EL (cell line): ENCODE results near the gene VN1R4.
"Not testable (repeated sequence)": the region's sequence is repeated elsewhere in the genome, so short reads cannot be mapped to it uniquely, and the experiment has no call there.

Source experiments
- DNase-seq: peaks from one replicate; pipeline ENCODE4 v3.0.0-alpha.2; 2016

Gene VN1R4, protein sequence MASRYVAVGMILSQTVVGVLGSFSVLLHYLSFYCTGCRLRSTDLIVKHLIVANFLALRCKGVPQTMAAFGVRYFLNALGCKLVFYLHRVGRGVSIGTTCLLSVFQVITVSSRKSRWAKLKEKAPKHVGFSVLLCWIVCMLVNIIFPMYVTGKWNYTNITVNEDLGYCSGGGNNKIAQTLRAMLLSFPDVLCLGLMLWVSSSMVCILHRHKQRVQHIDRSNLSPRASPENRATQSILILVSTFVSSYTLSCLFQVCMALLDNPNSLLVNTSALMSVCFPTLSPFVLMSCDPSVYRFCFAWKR

DNA sequence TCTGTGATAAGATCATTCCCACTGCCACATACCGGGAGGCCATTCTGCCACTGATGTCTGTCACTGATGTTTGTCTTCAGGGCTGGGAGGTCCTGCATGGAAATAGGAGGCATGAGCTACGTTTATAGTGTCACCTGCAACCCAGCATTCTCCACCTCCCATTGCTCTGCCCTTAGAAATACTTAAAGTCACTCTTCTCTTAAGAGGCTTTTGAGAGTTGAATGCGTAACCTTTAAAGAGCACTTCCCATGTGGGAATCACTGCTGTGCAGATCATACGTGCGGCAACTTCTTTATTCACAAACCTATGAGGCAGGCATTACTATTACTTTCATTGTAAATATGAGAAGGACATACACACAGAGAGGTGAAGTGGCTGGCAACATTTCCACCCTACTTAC lies at the start of gene VN1R4:
Gene VN1R4 (minus strand): TSS at position 101 of the 400 bp plus-strand sequence. CDS start 58 bp downstream, at position 43.
- not testable (repeated sequence) for DNase-seq

DNA sequence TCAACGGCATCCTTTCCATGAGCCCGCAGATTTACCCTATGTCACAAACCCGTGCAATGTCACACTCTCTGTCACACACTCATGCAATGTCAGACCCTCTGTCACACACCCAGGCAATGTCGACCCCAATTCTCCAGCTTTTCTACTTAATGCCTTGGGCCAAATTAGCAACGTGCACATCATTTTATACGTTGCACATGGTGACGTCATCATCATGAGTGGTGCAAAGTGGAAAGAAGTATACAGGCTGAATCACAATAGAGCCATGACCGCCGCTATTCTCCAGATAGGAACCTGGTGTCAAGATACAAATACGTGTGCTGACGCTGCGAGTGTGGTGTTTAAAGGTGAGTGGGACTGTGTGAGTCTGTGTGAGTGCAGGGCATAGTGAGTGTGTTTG lies 44.4 kb upstream of the VN1R4 start:
- DNase-seq: no peak

DNA sequence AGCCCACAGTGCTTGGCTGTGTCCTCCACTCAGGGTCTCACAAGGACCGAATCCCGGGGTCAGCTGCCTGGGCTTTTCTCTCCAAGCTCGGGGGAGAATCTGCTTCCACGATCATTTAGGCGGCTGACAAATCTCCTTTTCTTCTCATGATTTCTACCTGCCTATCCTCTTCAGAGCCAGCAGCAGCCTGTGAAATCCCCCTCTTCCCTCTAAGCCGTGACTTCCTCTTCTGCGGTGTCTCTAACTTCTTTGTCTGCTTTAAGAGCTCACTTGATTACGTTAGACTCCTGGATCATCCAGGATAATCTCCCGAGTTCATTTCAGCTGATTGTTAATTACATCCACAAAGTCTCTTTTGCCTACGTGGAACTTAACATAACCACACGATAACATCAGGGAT lies 43.5 kb upstream of the VN1R4 start:
- no peak for DNase-seq

DNA sequence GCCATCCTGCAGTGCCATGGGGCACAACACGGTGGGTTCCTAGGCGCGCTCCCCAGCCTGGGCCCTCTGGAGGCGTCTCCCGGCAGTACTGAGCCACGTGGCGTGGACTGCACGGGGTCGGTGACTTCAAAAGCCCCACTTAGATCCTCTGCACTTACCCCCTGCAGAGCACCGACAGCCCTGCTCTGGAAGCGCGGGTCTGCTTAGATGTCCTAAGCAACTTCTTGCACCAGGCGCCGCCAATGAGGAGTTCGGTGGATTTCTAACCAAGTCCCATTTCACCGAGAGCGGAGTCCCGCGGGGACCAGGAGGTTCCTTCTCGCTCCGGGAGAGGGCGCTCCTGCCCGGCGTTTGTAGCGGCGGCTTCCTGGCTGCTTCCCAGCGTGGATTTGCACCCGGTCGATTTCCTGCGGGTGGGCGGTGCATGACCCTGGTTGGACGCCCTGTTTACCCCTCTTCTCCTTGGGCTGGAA lies 40.9 kb upstream of the VN1R4 start:
- DNase-seq: peak; percentile 12

DNA sequence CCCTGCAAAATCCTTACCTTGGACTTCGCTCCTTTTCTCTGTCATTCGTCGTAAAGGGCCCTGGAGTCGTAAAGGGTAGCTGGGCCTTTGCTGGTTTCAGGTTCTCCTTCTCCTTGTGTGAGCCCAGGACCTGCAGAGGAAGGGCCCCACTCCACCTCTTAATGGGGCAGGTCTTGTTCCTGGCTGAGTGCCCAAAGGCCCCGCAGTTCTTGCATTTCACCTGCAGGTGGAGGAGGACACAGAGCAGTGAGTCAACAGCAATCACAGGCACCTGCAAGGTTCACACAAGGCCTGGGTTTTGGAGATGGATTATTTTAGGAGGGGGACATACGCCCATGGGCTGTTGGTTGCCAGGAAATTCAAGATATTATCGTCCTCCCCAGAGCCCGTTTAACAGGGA lies 33.8 kb upstream of the VN1R4 start:
- DNase-seq: not testable (repeated sequence)

DNA sequence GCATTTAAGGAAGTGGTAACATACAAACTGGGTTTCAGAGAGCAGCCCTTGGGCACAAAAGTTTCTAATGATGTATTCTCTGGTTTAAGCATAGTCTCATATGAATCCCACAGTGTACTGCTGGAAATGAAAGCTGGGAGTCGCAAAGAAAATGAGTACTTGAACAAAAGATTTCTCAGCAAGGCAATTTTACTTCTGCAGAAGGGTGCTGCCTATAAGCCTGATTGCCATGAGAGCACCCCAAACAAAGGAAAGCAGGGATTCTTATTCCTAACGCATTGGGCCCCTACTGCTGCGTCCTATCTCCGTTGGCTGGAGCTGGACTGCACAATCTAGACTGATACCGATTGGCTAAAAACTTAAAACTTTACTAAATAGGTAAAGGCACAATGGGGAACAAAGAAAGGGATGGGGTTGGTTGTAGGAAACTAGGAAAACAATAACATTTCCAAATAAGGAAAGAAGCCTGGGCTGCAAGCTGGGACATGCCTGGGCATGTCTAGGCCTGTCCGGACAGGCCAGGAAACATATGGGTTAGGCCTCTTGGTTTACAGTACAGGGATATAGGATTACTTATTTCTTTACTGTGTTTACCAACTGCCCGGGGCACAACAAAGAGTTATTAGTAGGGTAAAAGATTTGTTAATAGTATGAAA lies 27.4 kb upstream of the VN1R4 start:
- DNase-seq: no peak

DNA sequence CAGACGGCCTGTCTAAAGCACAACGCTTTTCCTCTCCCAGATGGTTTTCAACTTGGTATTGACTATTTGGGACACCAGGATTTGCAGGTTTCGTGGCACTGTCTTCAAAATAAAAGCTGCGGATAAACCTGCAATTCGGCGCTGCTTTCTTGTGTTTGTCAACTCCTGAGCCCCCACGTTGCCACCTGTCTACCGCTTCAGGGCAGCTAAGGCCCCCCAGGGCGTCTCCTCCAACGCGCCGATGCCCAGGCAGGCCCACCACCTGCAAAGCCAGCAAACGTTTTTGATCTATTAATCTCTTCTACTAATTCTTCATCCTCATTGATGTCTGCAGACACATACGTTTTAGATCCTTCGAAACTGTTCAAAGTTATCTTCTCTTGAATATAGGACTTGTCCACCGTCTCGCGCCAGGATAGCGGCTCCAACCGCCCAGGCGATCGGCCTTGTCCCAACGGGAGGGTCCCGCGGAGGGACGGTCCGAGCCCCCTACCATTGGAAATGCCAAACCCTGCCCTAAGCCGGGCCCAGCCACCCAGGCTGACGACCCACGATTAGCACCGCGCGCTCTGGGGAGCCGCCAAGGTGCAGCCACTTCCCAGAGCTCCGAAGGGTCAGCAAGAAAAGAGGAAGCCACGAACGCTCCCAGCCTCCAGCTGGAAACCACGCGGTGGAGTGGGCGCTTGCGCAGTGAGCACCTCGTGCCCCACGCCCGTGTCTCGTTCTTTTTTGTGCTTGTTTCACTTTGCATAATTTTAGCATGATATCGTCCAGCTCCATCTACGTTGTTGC lies 23.4 kb upstream of the VN1R4 start:
- DNase-seq: no peak

DNA sequence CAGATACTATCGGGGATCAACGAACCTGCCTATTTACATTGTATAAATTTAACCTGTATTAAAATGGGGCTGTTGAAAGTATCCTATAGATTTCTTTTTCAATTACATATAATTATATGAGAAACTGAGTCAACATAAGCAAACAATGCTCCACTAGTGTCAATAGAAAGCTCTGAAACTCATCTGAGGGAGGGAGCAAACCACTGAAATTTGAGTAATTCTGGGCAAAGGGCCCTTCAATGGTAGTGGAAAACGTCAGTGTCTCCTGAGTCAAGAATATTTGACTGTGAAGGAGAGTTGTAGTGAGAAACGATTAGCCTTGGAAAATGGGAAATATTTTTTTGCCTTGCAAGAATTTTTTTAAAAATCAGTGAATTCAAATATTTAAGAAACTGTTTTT lies 17.6 kb upstream of the VN1R4 start:
- no peak for DNase-seq

DNA sequence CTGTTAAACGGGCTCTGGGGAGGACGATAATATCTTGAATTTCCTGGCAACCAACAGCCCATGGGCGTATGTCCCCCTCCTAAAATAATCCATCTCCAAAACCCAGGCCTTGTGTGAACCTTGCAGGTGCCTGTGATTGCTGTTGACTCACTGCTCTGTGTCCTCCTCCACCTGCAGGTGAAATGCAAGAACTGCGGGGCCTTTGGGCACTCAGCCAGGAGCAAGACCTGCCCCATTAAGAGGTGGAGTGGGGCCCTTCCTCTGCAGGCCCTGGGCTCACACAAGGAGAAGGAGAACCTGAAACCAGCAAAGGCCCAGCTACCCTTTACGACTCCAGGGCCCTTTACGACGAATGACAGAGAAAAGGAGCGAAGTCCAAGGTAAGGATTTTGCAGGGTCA lies 14.4 kb upstream of the VN1R4 start:
- DNase-seq: not testable (repeated sequence)

DNA sequence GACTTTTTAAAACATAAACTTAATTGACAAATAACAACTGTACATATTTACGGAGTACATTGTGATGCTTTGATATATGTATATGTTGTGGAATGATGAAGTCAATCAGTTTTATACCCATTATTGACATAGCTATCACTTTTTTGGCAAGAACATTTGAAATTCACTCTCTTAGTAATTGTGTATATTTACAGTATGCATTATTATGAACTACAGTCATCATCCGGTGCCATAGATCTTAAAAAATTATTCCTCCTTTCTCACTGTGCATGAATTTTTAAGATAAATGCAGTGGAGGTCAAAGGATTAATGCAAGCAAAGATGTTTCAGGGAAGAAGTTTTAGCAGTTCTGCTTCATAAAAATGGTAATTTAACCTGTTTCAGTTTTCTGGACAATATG lies 8.0 kb upstream of the VN1R4 start:
- no peak for DNase-seq

DNA sequence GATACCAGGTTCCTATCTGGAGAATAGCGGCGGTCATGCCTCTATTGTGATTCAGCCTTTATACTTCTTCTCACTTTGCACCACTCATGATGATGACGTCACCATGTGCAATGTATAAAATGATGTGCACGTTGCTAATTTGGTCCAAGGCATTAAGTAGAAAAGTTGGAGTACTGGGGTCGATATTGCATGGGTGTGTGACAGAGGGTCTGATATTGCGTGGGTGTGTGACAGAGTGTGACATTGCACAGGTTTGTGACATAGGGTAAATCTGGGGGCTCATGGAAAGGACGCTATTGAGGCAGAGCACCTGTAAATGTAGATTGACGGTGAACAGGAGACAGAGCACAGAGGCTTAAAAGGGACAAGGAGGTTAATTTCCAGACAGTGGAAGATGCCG lies 4.5 kb upstream of the VN1R4 start:
- DNase-seq: no peak

DNA sequence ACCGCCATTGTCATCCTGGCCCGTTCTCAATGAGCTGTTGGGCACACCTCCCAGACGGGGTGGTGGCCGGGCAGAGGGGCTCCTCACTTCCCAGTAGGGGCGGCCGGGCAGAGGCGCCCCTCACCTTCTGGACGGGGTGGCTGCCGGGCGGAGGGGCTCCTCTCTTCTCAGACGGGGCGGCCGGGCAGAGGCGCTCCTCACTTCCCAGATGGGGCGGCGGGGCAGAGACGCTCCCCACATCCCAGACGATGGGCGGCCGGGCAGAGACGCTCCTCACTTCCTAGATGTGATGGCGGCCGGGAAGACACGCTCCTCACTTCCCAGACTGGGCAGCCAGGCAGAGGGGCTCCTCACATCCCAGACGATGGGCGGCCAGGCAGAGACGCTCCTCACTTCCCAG lies 2.3 kb upstream of the VN1R4 start:
- DNase-seq: not testable (repeated sequence)

DNA sequence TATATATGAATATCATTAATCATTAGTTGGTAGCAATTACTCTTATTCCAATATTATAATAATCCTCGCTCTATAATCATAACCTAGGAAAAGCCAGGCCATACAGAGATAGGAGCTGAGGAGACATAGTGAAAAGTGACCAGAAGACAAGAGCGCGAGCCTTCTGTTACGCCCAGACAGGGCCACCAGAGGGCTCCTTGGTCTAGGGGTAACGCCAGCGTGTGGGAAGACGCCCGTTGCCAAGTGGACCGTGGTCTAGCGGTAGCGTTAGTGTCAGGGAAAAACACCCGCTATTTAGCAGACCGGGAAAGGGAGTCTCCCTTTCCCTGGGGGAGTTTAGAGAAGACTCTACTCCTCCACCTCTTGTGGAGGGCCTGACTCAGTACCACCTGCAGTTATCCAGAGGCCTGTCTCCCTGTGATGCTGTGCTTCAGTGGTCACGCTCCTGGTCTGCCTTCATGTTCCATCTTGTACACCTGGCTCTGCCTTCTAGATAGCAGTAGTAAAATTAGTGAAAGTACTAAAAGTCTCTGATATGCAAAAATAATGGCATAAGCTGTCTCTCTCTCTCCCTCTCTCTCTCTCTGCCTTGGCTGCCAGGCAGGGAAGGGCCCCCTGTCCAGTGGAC lies 9.7 kb downstream of the VN1R4 start, which contains the start of gene VN1R2:
Gene VN1R2 (plus strand): TSS at position 578 of the 628 bp plus-strand sequence. CDS start 84 bp downstream, outside the sequence.
- DNase-seq: not testable (repeated sequence)

DNA sequence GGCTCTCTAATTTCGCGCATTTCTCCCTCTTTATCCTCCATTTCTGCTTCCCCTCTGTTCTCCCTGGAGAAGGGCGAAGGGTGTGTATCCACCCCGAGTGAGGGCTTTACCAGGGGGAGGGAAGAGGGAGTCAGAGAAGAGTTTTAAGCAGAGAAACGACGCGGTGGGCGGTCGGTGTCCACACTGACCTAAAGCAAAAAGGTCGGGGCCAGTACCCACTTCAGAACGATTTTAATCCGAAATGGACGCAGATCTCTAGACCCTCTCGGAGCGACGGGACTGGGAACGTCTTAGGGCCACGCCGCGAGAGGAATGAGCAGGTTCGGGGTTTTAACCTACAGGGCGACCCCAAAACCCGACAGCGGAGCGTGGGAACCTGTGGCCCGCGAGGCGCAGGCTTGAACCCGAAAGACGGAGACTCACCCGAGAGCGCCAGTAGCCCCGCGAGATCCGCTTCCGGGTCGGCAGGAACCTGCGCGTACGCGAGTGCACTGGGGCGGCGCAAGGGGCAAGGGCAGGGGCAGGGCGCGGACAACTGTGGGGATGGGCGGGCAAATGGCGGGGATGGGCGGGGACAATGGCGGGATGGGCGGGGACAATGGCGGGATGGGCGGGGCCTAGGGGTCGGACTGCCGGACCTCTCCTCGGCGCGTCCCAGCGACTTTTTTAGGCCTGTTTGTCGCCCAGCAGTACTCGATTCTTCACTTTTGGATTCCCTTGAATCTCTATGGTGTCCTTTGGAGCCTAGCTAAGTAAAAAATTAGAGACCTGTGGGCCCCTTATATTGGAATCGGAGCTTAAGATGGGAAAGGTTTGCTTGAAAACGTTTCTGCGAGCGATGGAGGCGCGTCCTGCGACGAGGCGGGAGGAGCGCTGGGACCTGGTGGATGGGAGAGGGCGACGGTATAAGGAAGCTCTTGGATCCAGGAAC lies 12.8 kb downstream of the VN1R4 start, which contains the start of gene ZNF677:
Gene ZNF677 (minus strand): TSS at position 463 of the 931 bp plus-strand sequence. CDS start 3,323 bp downstream, outside the sequence.
- DNase-seq: peak; percentile 87

DNA sequence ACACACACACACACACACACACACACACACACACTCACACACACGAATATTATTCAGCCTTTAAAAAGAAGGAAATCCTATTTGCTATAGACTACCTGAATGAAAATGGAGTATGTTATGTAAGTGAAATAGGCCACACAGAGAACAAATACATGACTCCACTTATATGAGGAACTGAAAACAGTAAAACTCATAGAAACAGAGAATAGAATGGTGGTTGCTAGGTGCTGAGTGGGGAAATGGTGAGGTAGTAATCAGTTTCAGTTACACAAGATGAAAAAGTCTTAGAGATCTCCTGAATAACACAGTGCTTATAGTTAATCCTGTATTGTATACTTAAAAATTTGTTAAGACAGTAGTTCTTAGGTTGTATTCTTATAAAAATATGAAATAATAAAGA lies 21.0 kb downstream of the VN1R4 start:
- no peak for DNase-seq

DNA sequence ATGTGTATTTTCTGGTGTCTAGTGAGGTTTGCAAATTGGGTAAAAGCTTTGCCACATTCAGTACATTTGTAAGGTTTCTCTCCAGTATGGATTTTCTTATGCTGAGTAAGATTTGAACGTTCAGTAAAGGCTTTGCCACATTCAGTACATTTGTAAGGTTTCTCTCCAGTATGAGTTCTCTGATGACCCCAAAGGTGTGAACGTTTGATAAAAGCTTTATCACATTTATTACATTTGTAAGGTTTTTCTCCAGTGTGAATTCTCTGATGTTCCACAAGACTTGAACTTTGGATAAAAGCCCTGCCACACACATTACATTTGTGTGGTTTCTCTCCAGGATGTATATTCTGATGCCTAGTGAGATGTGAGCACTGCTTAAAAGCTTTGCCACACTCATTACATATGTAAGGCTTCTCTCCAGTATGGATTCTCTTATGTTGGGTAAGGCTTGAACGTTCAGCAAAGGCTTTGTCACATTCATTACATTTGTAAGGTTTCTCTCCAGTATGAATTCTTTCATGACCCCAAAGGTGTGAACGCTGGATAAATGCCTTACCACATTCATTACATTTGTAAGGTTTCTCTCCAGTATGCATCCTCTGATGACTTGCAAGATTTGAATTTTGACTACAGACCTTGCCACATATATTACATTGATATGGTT lies 30.3 kb downstream of the VN1R4 start:
- no peak for DNase-seq

DNA sequence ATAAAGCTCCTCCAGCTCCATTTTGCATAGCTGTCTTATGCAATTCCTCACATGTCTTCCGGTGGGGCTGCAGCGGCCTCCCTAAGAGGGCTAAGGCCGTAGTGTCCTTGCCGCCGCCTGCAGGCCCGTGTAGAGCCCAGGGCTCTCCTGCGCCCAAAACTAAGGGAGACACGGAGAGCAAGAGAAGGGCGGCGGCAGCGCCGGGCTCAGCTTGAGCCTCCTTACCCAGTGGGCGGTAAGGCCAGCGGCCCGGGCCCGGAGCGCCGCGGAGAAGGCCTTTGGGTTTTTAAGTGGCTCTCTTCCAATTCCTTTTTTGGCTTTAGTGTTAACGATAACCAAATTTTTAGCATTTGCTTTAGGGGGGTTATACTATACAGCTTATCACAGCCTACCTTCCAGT lies 42.9 kb downstream of the VN1R4 start:
- DNase-seq: no peak

DNA sequence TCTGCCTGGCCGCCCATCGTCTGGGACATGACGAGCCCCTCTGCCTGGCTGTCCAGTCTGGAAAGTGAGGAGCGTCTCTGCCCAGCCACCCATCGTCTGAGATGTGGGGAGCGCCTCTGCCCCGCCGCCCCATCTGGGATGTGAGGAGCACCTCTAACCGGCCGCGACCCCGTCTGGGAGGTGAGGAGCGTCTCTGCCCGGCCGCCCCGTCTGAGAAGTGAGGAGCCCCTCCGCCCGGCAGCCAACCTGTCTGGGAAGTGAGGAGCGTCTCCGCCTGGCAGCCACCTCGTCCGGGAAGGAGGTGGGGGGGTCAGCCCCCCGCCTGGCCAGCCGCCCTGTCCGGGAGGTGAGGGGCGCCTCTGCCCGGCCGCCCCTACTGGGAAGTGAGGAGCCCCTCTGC lies 44.8 kb downstream of the VN1R4 start:
- DNase-seq: not testable (repeated sequence)
